Anterior cingulate cortex (tissue), 58 donors: ENCODE measurements around the gene MRPL1.
"Not testable (repeated sequence)": the region's sequence is repeated elsewhere in the genome, so short reads cannot be mapped to it uniquely, and the experiment has no call there.

Experiments used
- DNase-seq, 58 donors: peaks; one replicate each; lab custom pipeline; 2025; lab: John Stamatoyannopoulos, UW

MRPL1 gene

DNA sequence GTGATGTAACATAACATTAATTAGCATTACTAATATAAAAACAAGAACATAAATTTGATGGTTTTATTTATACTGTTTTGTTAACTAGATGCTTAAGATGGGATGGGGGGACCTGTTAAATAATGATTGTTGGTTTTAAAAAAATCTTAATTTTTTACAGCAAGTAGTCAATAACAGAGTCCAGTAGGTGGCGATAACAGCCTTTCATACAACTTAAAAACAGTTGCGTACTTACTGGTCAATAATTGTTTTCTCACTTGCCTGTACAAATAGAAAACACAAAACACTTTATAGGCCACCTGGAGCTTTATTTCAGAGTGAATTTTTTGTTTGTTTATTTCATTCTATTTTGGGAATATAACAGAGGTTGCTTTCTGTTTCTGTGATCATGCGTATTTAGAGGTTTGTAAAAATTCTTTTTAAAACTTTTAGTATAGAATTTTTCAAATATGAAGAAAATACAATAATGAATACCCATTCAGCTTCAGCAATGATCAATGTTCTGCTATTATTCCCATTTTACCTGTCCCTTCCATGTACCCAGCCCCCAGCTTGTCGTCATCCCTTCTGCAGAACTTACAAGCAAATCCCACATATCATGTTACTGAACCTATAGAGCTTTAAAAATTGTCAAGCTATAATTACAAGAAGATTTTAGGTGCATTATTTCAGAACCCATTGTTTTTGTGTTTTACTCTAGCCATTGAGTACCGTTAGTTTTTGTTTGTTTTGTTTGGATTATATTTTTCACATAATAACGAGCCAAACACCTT is 97.1 kb downstream of the MRPL1 start:
- DNase-seq = peak in 3 of 58 donors; percentile 0 to 4 (median 2)

DNA sequence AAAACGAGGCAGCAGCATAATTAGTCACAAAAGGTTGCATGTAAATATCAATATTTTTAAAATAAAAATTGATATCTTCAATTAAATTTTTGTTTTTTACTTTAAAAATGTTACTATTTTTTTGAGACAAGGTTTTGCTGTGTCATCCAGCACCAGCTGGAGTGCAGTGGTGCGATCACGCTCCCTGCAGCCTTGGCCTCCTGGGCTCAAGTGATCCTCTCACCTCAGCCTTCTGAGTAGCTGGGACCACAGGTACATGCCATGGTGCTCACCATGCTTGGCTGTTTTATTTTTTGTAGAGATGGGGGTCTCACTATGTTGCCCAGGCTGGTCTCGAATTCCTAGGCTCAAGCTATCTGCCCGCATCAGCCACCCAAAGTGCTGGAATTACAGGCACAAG is 97.7 kb downstream of the MRPL1 start:
- no peak for DNase-seq

GRCh38 chr4:77963004-77963403 is 100.4 kb downstream of the MRPL1 start:
- DNase-seq = no peak

GRCh38 chr4:77973657-77974056 is 111.0 kb downstream of the MRPL1 start:
- not testable (repeated sequence) for DNase-seq

GRCh38 chr4:77982900-77983540 is 120.4 kb downstream of the MRPL1 start:
- DNase-seq = not testable (repeated sequence)

- not testable (repeated sequence) for DNase-seq
Observed at GRCh38 chr4:77983612-77984311, 121.1 kb downstream of the MRPL1 start.

GRCh38 chr4:77989968-77990367 is 127.3 kb downstream of the MRPL1 start:
- no peak for DNase-seq

DNA sequence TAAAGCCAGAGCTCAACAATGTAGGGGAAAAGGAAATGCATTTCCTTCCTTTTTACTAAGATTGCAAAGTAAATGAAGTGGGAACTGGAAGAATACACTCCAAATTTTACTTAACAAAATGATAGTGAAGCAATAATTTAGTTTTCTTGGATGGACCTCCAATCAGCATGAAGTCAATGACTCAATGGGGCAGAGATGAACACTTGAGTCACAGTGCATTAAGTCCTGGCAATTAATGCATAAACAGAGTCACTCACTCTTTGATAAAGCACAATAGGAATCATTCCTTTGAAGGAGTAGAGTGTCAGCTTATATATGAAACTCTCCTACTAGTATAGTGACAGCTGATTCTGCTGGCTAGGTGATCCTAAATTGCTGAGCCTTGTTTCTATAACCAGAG is 127.8 kb downstream of the MRPL1 start:
- no peak for DNase-seq

- no peak for DNase-seq
Observed at GRCh38 chr4:77990904-77991358, 128.3 kb downstream of the MRPL1 start.

DNA sequence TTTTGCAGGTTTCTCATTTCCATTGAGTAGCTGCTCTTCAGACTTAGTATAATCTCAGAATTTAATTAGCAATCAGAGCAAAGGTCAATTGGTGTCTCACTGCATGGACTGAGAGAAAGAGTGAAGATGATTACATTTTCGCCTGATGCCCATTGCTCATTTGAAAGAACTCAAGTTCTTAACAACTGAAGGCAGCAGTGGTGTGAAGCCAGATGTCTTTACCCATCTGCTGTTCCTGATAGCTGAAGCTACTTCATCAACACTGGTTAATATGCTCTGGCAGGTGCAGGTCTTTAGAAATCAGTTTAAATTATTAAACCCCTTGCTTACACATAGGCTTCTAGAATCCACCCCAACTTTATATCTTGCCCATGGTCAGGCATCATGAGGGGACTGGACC is 130.0 kb downstream of the MRPL1 start:
- no peak for DNase-seq

DNA sequence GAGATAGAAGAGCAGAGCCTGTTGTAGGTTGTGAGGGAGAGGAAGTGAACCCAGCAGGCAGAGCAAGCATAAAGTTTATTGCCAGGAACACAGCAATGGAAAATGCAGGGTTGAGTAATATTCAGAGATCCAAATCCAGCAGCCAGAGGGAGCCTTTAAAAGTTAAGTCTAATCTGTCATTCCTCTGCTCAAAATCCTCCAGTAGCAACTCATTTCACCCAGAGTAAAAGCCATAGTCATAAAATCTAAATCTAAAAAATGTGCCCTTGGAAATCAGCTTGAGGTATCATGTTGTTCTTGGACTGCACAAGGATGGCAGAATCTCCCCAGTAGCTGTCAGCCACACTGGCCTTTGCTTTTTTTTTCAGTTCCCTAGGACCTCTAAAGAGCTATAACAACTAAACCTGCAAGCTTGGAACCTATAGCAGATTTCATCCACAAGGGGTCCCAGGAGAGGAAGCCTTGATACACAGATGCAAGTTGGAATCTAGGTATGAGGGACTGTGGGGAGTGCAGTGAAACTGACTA is 131.6 kb downstream of the MRPL1 start:
- no peak for DNase-seq

DNA sequence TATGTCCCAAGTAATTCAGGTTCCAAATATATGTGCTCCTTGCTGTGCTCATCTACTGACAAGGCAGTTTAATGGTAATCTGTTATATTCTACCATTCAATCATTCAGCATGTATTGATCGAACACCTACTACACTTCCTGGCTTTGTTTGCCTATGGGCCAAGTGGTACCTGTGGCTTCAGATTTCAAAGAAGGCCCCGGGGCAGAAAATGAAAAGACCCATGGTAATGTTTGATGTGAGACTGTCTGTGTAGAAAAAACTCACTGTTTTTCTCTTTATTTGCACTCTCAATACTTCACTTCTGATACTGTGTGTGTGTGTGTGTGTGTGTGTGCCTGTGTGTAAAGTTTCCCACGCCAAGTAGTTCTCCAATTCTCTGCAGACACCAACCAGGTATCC is 133.4 kb downstream of the MRPL1 start:
- no peak for DNase-seq

DNA sequence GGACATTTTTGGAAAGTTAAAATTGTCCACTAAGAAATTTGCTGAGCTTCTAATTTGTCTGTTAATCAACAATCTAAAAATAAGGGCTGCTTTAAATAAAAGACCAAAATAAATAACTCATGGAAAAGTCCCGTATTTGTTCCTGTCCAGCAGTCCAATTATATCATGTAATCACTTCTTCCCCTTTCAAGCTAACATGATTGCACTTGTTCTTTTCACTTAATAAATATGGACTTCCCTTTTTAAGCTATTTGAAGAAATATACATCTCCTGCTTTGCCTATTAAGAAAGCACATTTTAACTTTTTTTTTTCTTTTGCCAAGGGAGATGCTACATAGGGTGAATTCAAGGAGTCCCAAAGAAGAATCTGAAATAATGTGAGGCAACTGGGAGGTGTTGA is 138.9 kb downstream of the MRPL1 start:
- DNase-seq = no peak

GRCh38 chr4:78002260-78002659 is 139.6 kb downstream of the MRPL1 start:
- no peak for DNase-seq
